ENCODE data around the gene ARVCF.
A peak's percentile ranks its signal among the peaks of the same experiment; 100 is the strongest.

Gene ARVCF

GRCh38 chr22:20029550-20030225 is 13.1 kb upstream of the ARVCF start:
- peak in 3 of 4 experiments; percentile 45 to 59 (median 50) for DNase-seq

GRCh38 chr22:20028855-20029549 is 12.4 kb upstream of the ARVCF start:
- peak in 1 of 4 experiments; percentile 9 for DNase-seq

- no peak for DNase-seq
Observed at GRCh38 chr22:20027966-20028854, 11.6 kb upstream of the ARVCF start.

GRCh38 chr22:20026996-20027601 is 10.5 kb upstream of the ARVCF start:
- DNase-seq = no peak

- no peak for DNase-seq
Observed at GRCh38 chr22:20026204-20026908, 9.7 kb upstream of the ARVCF start.

- no peak for DNase-seq
Observed at GRCh38 chr22:20025401-20026203, 9.0 kb upstream of the ARVCF start.

- no peak for DNase-seq
Observed at GRCh38 chr22:20024650-20025397, 8.2 kb upstream of the ARVCF start.

- no peak for DNase-seq
Observed at GRCh38 chr22:20024225-20024624, 7.6 kb upstream of the ARVCF start.

GRCh38 chr22:20022978-20023613 is 6.5 kb upstream of the ARVCF start:
- peak; percentile 43 to 67 (median 62) for DNase-seq

GRCh38 chr22:20022231-20022977 is 5.8 kb upstream of the ARVCF start:
- no peak for DNase-seq

GRCh38 chr22:20021196-20022181 is 4.9 kb upstream of the ARVCF start:
- DNase-seq = peak; percentile 84 to 92 (median 88)

GRCh38 chr22:20020533-20021195 is 4.0 kb upstream of the ARVCF start, which contains the start of gene TANGO2:
Gene TANGO2, plus strand, starts transcription at chr22:20021110. Its CDS starts 15,689 bp downstream, at chr22:20036799.
- peak; percentile 96 to 99 (median 99) for DNase-seq

GRCh38 chr22:20019661-20020532 is 3.3 kb upstream of the ARVCF start:
- no peak for DNase-seq

GRCh38 chr22:20018001-20018400 is 1.4 kb upstream of the ARVCF start:
- no peak for DNase-seq

GRCh38 chr22:20017622-20017958 is 967 bp upstream of the ARVCF start:
- DNase-seq = no peak
